ENCODE measurements around the gene TSPEAR. TPM values are rescaled to one million over a fixed set of nuclear protein-coding genes. Genes with fewer than 3 reads are reported as not detected.

TSPEAR gene
- total and polyA plus RNA-seq, 2 donors from 2014 or later = 0.09 to 0.22 TPM

GRCh38 chr21:44701023-44701400 is 10.4 kb downstream of the TSPEAR start:
- DNase-seq (peak in 1 of 5 donors; percentile 6), FAIRE-seq (no peak)
- H3K27ac ChIP-seq (ENCODE audit: low read depth in 2 of 2, low read length in 2 of 2) = no peak overlapping the region
- H3K4me1 ChIP-seq (ENCODE audit: control insufficient read depth in 2 of 3, insufficient read depth in 2 of 3, low read depth in 1 of 3, low read length in 3 of 3) = no peaks in the 10 kb centered on the region
- intact Hi-C loops (cut with DNase I) = no loop called here
- peaks cover 11% of the 10 kb centered on the region for H3K27me3 ChIP-seq (ENCODE audit: control insufficient read depth, insufficient read depth, low read length)
- H3K4me3 ChIP-seq (ENCODE audit: low read length in 3 of 3) = no peak overlapping the region
- no peaks in the 10 kb centered on the region for H3K9me3 ChIP-seq (ENCODE audit: control insufficient read depth in 2 of 3, insufficient read depth in 1 of 3, low read length in 3 of 3)
- no peak overlapping the region for H3K9ac ChIP-seq (ENCODE audit: low read length in 3 of 3)
- no peaks in the 10 kb centered on the region for H3K36me3 ChIP-seq (ENCODE audit: control insufficient read depth in 2 of 3, insufficient read depth in 3 of 3, low read length in 3 of 3)
- TF ChIP-seq CTCF (IDR thresholded peaks at IDR 0.05; ENCODE audit: borderline replicate concordance, extremely low read depth, insufficient read depth) = no peak

- Histone ChIP-seq H3K9ac (ENCODE audit: low read length in 3 of 3) (no peak overlapping the region), H3K9me3 (ENCODE audit: control insufficient read depth in 2 of 3, insufficient read depth in 1 of 3, low read length in 3 of 3) (no peaks in the 10 kb centered on the region), H3K4me3 (ENCODE audit: low read length in 3 of 3) (no peak overlapping the region), H3K4me1 (ENCODE audit: control insufficient read depth in 2 of 3, insufficient read depth in 2 of 3, low read depth in 1 of 3, low read length in 3 of 3) (no peaks in the 10 kb centered on the region), H3K36me3 (ENCODE audit: control insufficient read depth in 2 of 3, insufficient read depth in 3 of 3, low read length in 3 of 3) (no peaks in the 10 kb centered on the region), H3K27me3 (ENCODE audit: control insufficient read depth, insufficient read depth, low read length) (peaks cover 10% of the 10 kb centered on the region), H3K27ac (ENCODE audit: low read depth in 2 of 2, low read length in 2 of 2) (no peak overlapping the region)
- TF ChIP-seq CTCF (IDR thresholded peaks at IDR 0.05; ENCODE audit: borderline replicate concordance, extremely low read depth, insufficient read depth) = no peak
- DNase-seq = peak in 1 of 5 donors; percentile 8
- no peak for FAIRE-seq
- intact Hi-C loops (cut with DNase I) = no loop called here
Measured at GRCh38 chr21:44700101-44701022, 11.0 kb downstream of the TSPEAR start.

- Histone ChIP-seq H3K36me3 (ENCODE audit: control insufficient read depth in 2 of 3, insufficient read depth in 3 of 3, low read length in 3 of 3) (no peaks in the 10 kb centered on the region), H3K27me3 (ENCODE audit: control insufficient read depth, insufficient read depth, low read length) (peaks cover 9% of the 10 kb centered on the region), H3K9me3 (ENCODE audit: control insufficient read depth in 2 of 3, insufficient read depth in 1 of 3, low read length in 3 of 3) (no peaks in the 10 kb centered on the region), H3K4me3 (ENCODE audit: low read length in 3 of 3) (no peak overlapping the region), H3K4me1 (ENCODE audit: control insufficient read depth in 2 of 3, insufficient read depth in 2 of 3, low read depth in 1 of 3, low read length in 3 of 3) (no peaks in the 10 kb centered on the region), H3K27ac (ENCODE audit: low read depth in 2 of 2, low read length in 2 of 2) (no peak overlapping the region), H3K9ac (ENCODE audit: low read length in 3 of 3) (no peak overlapping the region)
- intact Hi-C loops (cut with DNase I) = no loop called here
- TF ChIP-seq CTCF (IDR thresholded peaks at IDR 0.05; ENCODE audit: borderline replicate concordance, extremely low read depth, insufficient read depth) = no peak
- DNase-seq (no peak), FAIRE-seq (no peak)
Measured at GRCh38 chr21:44699502-44700001, 11.8 kb downstream of the TSPEAR start.

Data from kidney (tissue), 14 donors.